Activated CD8-positive, alpha-beta memory T cell treated with anti-CD3 and anti-CD28 coated beads, Interleukin-2, amount 50 U/mL, for 1 hour (primary cell): Measurements from ENCODE around the gene IL18R1.

Experiments used
- DNase-seq: peaks from one replicate; pipeline ENCODE4 v3.0.0-alpha.2; 2020; ENCODE audit errors: extremely low read depth

Gene IL18R1

GRCh38 chr2:102344397-102344796 lies 11.2 kb upstream of the IL18R1 start:
- no peak for DNase-seq

- DNase-seq: no peak
Observed at GRCh38 chr2:102345329-102345920, 10.2 kb upstream of the IL18R1 start.

GRCh38 chr2:102346381-102347130 lies 9.0 kb upstream of the IL18R1 start:
- DNase-seq: no peak

- DNase-seq: no peak
Observed at GRCh38 chr2:102350137-102350793, 5.3 kb upstream of the IL18R1 start.

GRCh38 chr2:102356381-102356712 lies 751 bp downstream of the IL18R1 start:
- no peak for DNase-seq

- DNase-seq: no peak
Observed at GRCh38 chr2:102356741-102357140, 1.1 kb downstream of the IL18R1 start.

GRCh38 chr2:102357937-102358336 lies 2.3 kb downstream of the IL18R1 start:
- DNase-seq: no peak

GRCh38 chr2:102358496-102358895 lies 2.9 kb downstream of the IL18R1 start:
- no peak for DNase-seq

GRCh38 chr2:102359527-102359926 lies 3.9 kb downstream of the IL18R1 start:
- DNase-seq: no peak

GRCh38 chr2:102361632-102362241 lies 6.1 kb downstream of the IL18R1 start:
- no peak for DNase-seq

GRCh38 chr2:102365763-102366162 lies 10.2 kb downstream of the IL18R1 start:
- no peak for DNase-seq

- no peak for DNase-seq
Observed at GRCh38 chr2:102366406-102367112, 11.0 kb downstream of the IL18R1 start.

- no peak for DNase-seq
Observed at GRCh38 chr2:102367331-102367971, 11.9 kb downstream of the IL18R1 start.

GRCh38 chr2:102368461-102369109 lies 13.0 kb downstream of the IL18R1 start:
- no peak for DNase-seq

- no peak for DNase-seq
Observed at GRCh38 chr2:102369866-102370265, 14.3 kb downstream of the IL18R1 start.

GRCh38 chr2:102376052-102376591 lies 20.5 kb downstream of the IL18R1 start:
- no peak for DNase-seq

GRCh38 chr2:102383722-102384121 lies 28.1 kb downstream of the IL18R1 start:
- no peak for DNase-seq

- DNase-seq: no peak
Observed at GRCh38 chr2:102385522-102385921, 29.9 kb downstream of the IL18R1 start.

GRCh38 chr2:102386004-102386403 lies 30.4 kb downstream of the IL18R1 start:
- no peak for DNase-seq

- DNase-seq: no peak
Observed at GRCh38 chr2:102386867-102387541, 31.4 kb downstream of the IL18R1 start.
